ENCODE data around the gene ZNF485. TPM values are rescaled to one million over a fixed set of nuclear protein-coding genes. Genes with fewer than 3 reads are reported as not detected.
"Not testable (repeated sequence)": the region's sequence is repeated elsewhere in the genome, so short reads cannot be mapped to it uniquely, and the experiment has no call there.

The ZNF485 gene
- total RNA-seq, 2 donors from 2014 or later, result 1.6 to 2.8 TPM

- no peak for TF ChIP-seq CTCF (IDR thresholded peaks at IDR 0.05)
- intact Hi-C loops (cut with DNase I), result no loop called here
- no peak for DNase-seq
Observed at GRCh38 chr10:43595739-43596298, 10.4 kb upstream of the ZNF485 start.

GRCh38 chr10:43596546-43596945 lies 9.7 kb upstream of the ZNF485 start:
- Histone ChIP-seq H3K9me3 (no peaks in the 10 kb centered on the region), H3K4me1 (no peaks in the 10 kb centered on the region), H3K27ac (no peak overlapping the region), H3K9ac (ENCODE audit: low read depth in 2 of 2, low read length in 2 of 2) (no peak overlapping the region), H3K27me3 (no peaks in the 10 kb centered on the region), H3K4me3 (no peak overlapping the region), H3K36me3 (no peaks in the 10 kb centered on the region)
- no peak for DNase-seq
- intact Hi-C loops (cut with DNase I), result no loop called here
- TF ChIP-seq CTCF (IDR thresholded peaks at IDR 0.05), result no peak

More at GRCh38 chr10:43595739-43596298, 10.4 kb upstream of the ZNF485 start:
- Histone ChIP-seq H3K9me3 (no peaks in the 10 kb centered on the region), H3K27ac (no peak overlapping the region), H3K4me1 (no peaks in the 10 kb centered on the region), H3K36me3 (no peaks in the 10 kb centered on the region), H3K9ac (ENCODE audit: low read depth in 2 of 2, low read length in 2 of 2) (no peak overlapping the region), H3K4me3 (no peak overlapping the region), H3K27me3 (no peaks in the 10 kb centered on the region)

- intact Hi-C loops (cut with DNase I), result no loop called here
- H3K9ac ChIP-seq (ENCODE audit: low read depth in 2 of 2, low read length in 2 of 2), result no peak overlapping the region
- H3K9me3 ChIP-seq, result no peaks in the 10 kb centered on the region
- H3K4me1 ChIP-seq, result no peaks in the 10 kb centered on the region
- DNase-seq, result no peak
- H3K4me3 ChIP-seq, result no peak overlapping the region
- no peaks in the 10 kb centered on the region for H3K36me3 ChIP-seq
- no peak overlapping the region for H3K27ac ChIP-seq
- H3K27me3 ChIP-seq, result no peaks in the 10 kb centered on the region
- TF ChIP-seq CTCF (IDR thresholded peaks at IDR 0.05), result no peak
Observed at GRCh38 chr10:43598446-43598845, 7.8 kb upstream of the ZNF485 start.

GRCh38 chr10:43599333-43599732 lies 6.9 kb upstream of the ZNF485 start:
- no peak overlapping the region for H3K9ac ChIP-seq (ENCODE audit: low read depth in 2 of 2, low read length in 2 of 2)
- no peak overlapping the region for H3K27ac ChIP-seq
- no peak for DNase-seq
- H3K9me3 ChIP-seq, result no peaks in the 10 kb centered on the region
- H3K36me3 ChIP-seq, result no peaks in the 10 kb centered on the region
- no peak for TF ChIP-seq CTCF (IDR thresholded peaks at IDR 0.05)
- no peak overlapping the region for H3K4me3 ChIP-seq
- H3K4me1 ChIP-seq, result no peaks in the 10 kb centered on the region
- no peaks in the 10 kb centered on the region for H3K27me3 ChIP-seq
- intact Hi-C loops (cut with DNase I), result no loop called here

- H3K36me3 ChIP-seq; H3K4me1 ChIP-seq; H3K27ac ChIP-seq; H3K27me3 ChIP-seq; intact Hi-C loops (cut with DNase I); H3K9me3 ChIP-seq; H3K4me3 ChIP-seq; H3K9ac ChIP-seq (ENCODE audit: low read depth in 2 of 2, low read length in 2 of 2); DNase-seq: not testable (repeated sequence)
Observed at GRCh38 chr10:43601576-43601975, 4.7 kb upstream of the ZNF485 start.

GRCh38 chr10:43605850-43606322 lies 352 bp upstream of the ZNF485 start:
- Histone ChIP-seq H3K9me3 (no peaks in the 10 kb centered on the region), H3K27ac (no peak overlapping the region), H3K36me3 (no peaks in the 10 kb centered on the region), H3K4me1 (no peaks in the 10 kb centered on the region), H3K9ac (ENCODE audit: low read depth in 2 of 2, low read length in 2 of 2) (peak overlapping the region; percentile 66 to 76), H3K4me3 (peak overlapping the region; percentile 97), H3K27me3 (no peaks in the 10 kb centered on the region)
- TF ChIP-seq CTCF (IDR thresholded peaks at IDR 0.05), result no peak
- DNase-seq, result no peak
- intact Hi-C loops (cut with DNase I), result no loop called here
